LNCAP (cell line): Measurements from ENCODE around the gene PRG2.

Source experiments
- CTCF ChIP-seq: fragments of 450-650 bp; IDR thresholded peaks from 2 replicates; pipeline ENCODE4 v1.5.1; 2017; ENCODE audit warnings: mild to moderate bottlenecking

Gene PRG2

GRCh38 chr11:57390535-57390934 lies at the start of gene PRG2:
Gene PRG2, minus strand, starts transcription at chr11:57390650. Its CDS starts 706 bp downstream, at chr11:57389944.
- no peak for TF ChIP-seq CTCF

- TF ChIP-seq CTCF = no peak
Observed at GRCh38 chr11:57439786-57440185, 49.3 kb upstream of the PRG2 start.

GRCh38 chr11:57438345-57439285 lies 48.2 kb upstream of the PRG2 start:
- no peak for TF ChIP-seq CTCF

GRCh38 chr11:57436031-57436430 lies 45.6 kb upstream of the PRG2 start:
- TF ChIP-seq CTCF = no peak

- no peak for TF ChIP-seq CTCF
Observed at GRCh38 chr11:57434640-57435546, 44.4 kb upstream of the PRG2 start.

- TF ChIP-seq CTCF = no peak
Observed at GRCh38 chr11:57432714-57433163, 42.3 kb upstream of the PRG2 start.

GRCh38 chr11:57432149-57432561 lies 41.7 kb upstream of the PRG2 start:
- TF ChIP-seq CTCF = no peak
